ENCODE measurements around the gene ROMO1.

ROMO1 gene

DNA sequence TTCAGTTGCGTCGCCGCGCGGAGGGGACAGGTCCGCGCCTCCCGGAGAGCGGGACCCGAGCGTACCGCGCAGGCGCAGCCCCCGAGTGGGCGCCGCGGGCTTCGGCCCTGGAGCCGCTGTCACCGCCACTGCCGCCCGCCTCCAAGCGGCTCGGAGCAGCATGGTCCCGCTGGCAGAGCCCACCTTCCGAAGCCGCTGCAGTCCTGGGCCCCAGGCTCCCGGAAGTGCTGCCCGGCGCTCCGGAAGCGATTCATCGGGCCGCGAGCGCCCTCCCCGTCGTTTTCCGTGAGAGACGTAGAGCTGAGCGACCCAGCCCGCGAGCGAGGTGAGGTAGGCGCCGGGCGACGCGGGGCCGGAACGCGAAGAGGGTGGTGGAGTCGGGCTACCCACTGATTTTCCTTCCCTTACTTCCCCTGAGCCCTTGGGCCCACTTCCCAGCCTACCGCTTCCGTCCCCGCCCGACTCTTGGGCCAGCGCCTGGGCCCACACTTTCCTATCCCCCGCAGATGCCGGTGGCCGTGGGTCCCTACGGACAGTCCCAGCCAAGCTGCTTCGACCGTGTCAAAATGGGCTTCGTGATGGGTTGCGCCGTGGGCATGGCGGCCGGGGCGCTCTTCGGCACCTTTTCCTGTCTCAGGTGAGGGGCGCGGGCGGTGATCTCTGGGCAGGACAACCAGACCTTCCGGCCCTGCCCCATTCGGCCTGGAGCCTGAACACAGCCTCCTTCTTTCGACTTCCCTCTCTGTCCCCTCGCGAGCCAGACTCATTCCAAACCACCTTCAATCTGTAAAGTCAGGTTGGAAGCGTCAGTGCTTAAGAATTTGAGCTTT lies at the start of gene ROMO1, which contains the start of gene NFS1 (continued):
- TF ChIP-seq ZNF416 (tag by site-specific recombination; IDR thresholded peaks at IDR 0.05) (no peak), ZNF548 (tag by site-specific recombination; IDR thresholded peaks at IDR 0.05) (no peak), TCF7L2 (IDR thresholded peaks at IDR 0.05; ENCODE audit: borderline replicate concordance, low read depth, low read length) (no peak), HOXD13 (CRISPR knock-in tag; IDR thresholded peaks at IDR 0.05; ENCODE audit: borderline replicate concordance) (peak; percentile 63; the same call in 1 of the 2 replicates), ZBTB21 (tag by site-specific recombination; IDR thresholded peaks at IDR 0.05) (peak; percentile 55; the same call in 1 of the 2 replicates), SETDB1 (IDR thresholded peaks at IDR 0.05; ENCODE audit: insufficient read length, low read length) (no peak), ZNF561 (tag by site-specific recombination; IDR thresholded peaks at IDR 0.05; ENCODE audit: borderline replicate concordance) (peak; percentile 94; the same call in 1 of the 2 replicates), ZNF529 (tag by site-specific recombination; IDR thresholded peaks at IDR 0.05; ENCODE audit: insufficient replicate concordance) (no peak), ZNF585B (tag by site-specific recombination; IDR thresholded peaks at IDR 0.05) (no peak), GLIS1 (tag by site-specific recombination; IDR thresholded peaks at IDR 0.05) (peak; percentile 65; the same call in 1 of the 2 replicates), ZNF600 (tag by site-specific recombination; IDR thresholded peaks at IDR 0.05) (peak; percentile 93), OVOL3 (tag by site-specific recombination; IDR thresholded peaks at IDR 0.05) (no peak; the same call in 1 of the 2 replicates), PRDM1 (tag by site-specific recombination; IDR thresholded peaks at IDR 0.05) (no peak), ZNF184 (tag by site-specific recombination; IDR thresholded peaks at IDR 0.05) (no peak), ZBTB8A (tag by site-specific recombination; IDR thresholded peaks at IDR 0.05) (peak; percentile 87), ZNF324 (tag by site-specific recombination; IDR thresholded peaks at IDR 0.05) (peak; percentile 81; the same call in 1 of the 2 replicates)
- TF ChIP-seq, protein P1, sequence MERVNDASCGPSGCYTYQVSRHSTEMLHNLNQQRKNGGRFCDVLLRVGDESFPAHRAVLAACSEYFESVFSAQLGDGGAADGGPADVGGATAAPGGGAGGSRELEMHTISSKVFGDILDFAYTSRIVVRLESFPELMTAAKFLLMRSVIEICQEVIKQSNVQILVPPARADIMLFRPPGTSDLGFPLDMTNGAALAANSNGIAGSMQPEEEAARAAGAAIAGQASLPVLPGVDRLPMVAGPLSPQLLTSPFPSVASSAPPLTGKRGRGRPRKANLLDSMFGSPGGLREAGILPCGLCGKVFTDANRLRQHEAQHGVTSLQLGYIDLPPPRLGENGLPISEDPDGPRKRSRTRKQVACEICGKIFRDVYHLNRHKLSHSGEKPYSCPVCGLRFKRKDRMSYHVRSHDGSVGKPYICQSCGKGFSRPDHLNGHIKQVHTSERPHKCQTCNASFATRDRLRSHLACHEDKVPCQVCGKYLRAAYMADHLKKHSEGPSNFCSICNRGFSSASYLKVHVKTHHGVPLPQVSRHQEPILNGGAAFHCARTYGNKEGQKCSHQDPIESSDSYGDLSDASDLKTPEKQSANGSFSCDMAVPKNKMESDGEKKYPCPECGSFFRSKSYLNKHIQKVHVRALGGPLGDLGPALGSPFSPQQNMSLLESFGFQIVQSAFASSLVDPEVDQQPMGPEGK (tag by site-specific recombination; IDR thresholded peaks at IDR 0.05), result peak; percentile 80
- TF ChIP-seq, protein P2, sequence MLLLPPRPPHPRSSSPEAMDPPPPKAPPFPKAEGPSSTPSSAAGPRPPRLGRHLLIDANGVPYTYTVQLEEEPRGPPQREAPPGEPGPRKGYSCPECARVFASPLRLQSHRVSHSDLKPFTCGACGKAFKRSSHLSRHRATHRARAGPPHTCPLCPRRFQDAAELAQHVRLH (tag by site-specific recombination; IDR thresholded peaks at IDR 0.05), result no peak; the same call in 1 of the 2 replicates
- TF ChIP-seq, protein P3, sequence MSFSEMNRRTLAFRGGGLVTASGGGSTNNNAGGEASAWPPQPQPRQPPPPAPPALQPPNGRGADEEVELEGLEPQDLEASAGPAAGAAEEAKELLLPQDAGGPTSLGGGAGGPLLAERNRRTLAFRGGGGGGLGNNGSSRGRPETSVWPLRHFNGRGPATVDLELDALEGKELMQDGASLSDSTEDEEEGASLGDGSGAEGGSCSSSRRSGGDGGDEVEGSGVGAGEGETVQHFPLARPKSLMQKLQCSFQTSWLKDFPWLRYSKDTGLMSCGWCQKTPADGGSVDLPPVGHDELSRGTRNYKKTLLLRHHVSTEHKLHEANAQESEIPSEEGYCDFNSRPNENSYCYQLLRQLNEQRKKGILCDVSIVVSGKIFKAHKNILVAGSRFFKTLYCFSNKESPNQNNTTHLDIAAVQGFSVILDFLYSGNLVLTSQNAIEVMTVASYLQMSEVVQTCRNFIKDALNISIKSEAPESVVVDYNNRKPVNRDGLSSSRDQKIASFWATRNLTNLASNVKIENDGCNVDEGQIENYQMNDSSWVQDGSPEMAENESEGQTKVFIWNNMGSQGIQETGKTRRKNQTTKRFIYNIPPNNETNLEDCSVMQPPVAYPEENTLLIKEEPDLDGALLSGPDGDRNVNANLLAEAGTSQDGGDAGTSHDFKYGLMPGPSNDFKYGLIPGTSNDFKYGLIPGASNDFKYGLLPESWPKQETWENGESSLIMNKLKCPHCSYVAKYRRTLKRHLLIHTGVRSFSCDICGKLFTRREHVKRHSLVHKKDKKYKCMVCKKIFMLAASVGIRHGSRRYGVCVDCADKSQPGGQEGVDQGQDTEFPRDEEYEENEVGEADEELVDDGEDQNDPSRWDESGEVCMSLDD (tag by site-specific recombination; IDR thresholded peaks at IDR 0.05), result no peak; the same call in 1 of the 2 replicates
- TF ChIP-seq, protein P4, sequence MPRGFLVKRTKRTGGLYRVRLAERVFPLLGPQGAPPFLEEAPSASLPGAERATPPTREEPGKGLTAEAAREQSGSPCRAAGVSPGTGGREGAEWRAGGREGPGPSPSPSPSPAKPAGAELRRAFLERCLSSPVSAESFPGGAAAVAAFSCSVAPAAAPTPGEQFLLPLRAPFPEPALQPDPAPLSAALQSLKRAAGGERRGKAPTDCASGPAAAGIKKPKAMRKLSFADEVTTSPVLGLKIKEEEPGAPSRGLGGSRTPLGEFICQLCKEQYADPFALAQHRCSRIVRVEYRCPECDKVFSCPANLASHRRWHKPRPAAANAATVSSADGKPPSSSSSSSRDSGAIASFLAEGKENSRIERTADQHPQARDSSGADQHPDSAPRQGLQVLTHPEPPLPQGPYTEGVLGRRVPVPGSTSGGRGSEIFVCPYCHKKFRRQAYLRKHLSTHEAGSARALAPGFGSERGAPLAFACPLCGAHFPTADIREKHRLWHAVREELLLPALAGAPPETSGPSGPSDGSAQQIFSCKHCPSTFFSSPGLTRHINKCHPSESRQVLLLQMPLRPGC (tag by site-specific recombination; IDR thresholded peaks at IDR 0.05), result no peak
- TF ChIP-seq, protein P5, sequence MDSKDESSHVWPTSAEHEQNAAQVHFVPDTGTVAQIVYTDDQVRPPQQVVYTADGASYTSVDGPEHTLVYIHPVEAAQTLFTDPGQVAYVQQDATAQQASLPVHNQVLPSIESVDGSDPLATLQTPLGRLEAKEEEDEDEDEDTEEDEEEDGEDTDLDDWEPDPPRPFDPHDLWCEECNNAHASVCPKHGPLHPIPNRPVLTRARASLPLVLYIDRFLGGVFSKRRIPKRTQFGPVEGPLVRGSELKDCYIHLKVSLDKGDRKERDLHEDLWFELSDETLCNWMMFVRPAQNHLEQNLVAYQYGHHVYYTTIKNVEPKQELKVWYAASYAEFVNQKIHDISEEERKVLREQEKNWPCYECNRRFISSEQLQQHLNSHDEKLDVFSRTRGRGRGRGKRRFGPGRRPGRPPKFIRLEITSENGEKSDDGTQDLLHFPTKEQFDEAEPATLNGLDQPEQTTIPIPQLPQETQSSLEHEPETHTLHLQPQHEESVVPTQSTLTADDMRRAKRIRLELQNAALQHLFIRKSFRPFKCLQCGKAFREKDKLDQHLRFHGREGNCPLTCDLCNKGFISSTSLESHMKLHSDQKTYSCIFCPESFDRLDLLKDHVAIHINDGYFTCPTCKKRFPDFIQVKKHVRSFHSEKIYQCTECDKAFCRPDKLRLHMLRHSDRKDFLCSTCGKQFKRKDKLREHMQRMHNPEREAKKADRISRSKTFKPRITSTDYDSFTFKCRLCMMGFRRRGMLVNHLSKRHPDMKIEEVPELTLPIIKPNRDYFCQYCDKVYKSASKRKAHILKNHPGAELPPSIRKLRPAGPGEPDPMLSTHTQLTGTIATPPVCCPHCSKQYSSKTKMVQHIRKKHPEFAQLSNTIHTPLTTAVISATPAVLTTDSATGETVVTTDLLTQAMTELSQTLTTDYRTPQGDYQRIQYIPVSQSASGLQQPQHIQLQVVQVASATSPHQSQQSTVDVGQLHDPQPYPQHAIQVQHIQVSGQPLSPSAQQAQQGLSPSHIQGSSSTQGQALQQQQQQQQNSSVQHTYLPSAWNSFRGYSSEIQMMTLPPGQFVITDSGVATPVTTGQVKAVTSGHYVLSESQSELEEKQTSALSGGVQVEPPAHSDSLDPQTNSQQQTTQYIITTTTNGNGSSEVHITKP (tag by site-specific recombination; IDR thresholded peaks at IDR 0.05), result peak; percentile 84
- TF ChIP-seq, protein P6, sequence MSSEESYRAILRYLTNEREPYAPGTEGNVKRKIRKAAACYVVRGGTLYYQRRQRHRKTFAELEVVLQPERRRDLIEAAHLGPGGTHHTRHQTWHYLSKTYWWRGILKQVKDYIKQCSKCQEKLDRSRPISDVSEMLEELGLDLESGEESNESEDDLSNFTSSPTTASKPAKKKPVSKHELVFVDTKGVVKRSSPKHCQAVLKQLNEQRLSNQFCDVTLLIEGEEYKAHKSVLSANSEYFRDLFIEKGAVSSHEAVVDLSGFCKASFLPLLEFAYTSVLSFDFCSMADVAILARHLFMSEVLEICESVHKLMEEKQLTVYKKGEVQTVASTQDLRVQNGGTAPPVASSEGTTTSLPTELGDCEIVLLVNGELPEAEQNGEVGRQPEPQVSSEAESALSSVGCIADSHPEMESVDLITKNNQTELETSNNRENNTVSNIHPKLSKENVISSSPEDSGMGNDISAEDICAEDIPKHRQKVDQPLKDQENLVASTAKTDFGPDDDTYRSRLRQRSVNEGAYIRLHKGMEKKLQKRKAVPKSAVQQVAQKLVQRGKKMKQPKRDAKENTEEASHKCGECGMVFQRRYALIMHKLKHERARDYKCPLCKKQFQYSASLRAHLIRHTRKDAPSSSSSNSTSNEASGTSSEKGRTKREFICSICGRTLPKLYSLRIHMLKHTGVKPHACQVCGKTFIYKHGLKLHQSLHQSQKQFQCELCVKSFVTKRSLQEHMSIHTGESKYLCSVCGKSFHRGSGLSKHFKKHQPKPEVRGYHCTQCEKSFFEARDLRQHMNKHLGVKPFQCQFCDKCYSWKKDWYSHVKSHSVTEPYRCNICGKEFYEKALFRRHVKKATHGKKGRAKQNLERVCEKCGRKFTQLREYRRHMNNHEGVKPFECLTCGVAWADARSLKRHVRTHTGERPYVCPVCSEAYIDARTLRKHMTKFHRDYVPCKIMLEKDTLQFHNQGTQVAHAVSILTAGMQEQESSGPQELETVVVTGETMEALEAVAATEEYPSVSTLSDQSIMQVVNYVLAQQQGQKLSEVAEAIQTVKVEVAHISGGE (tag by site-specific recombination; conservative IDR thresholded peaks at IDR 0.05; ENCODE audit: low read depth), result peak; percentile 97
- TF ChIP-seq, protein P7, sequence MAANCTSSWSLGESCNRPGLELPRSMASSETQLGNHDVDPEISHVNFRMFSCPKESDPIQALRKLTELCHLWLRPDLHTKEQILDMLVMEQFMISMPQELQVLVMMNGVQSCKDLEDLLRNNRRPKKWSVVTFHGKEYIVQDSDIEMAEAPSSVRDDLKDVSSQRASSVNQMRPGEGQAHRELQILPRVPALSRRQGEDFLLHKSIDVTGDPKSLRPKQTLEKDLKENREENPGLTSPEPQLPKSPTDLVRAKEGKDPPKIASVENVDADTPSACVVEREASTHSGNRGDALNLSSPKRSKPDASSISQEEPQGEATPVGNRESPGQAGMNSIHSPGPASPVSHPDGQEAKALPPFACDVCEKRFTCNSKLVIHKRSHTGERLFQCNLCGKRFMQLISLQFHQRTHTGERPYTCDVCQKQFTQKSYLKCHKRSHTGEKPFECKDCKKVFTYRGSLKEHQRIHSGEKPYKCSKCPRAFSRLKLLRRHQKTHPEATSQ (tag by site-specific recombination; IDR thresholded peaks at IDR 0.05), result peak; percentile 51; the same call in 1 of the 2 replicates
